Heart left ventricle (tissue), 16 donors: ENCODE results near the gene FMR1. TPM values are rescaled to one million over a fixed set of nuclear protein-coding genes. Genes with fewer than 3 reads are reported as not detected.

Experiments used
- ATAC-seq, 4 donors: fragments of 200-7000 bp; cut with Tn5 transposase; one replicate each; pipeline ENCODE4 v1.9.1; 2020 to 2022; ENCODE audit warnings: moderate library complexity in 4 of 4, mild to moderate bottlenecking in 3 of 4, moderate number of reproducible peaks in 1 of 4
- DNase-seq, 5 donors: peaks; one replicate each; pipeline ENCODE4 v3.0.0-alpha.2; 2020
- H3K27ac ChIP-seq, 12 donors: fragments of 200-600 bp; sonication (generic) in 4 of 12; one replicate each; pipeline versions ENCODE4 v1.5.0 to v1.8.0; 2016 to 2022; ENCODE audit warnings: mild to moderate bottlenecking in 2 of 12
- H3K27me3 ChIP-seq, 9 donors: fragments of 200-600 bp; sonication (generic) in 2 of 9; one replicate each; pipeline versions ENCODE4 v1.5.1 to v1.8.0; 2016 to 2022; ENCODE audit warnings: mild to moderate bottlenecking in 3 of 9
- H3K36me3 ChIP-seq, 9 donors: fragments of 200-600 bp; sonication (generic) in 2 of 9; one replicate each; pipeline versions ENCODE4 v1.5.0 to v1.8.0; 2018 to 2022; ENCODE audit warnings: mild to moderate bottlenecking in 2 of 9
- H3K4me1 ChIP-seq, 12 donors: fragments of 200-600 bp; sonication (generic) in 4 of 12; one replicate each; pipeline versions ENCODE4 v1.5.0 to v1.8.0; 2016 to 2022; ENCODE audit warnings: mild to moderate bottlenecking in 3 of 12
- H3K4me3 ChIP-seq, 12 donors: fragments of 200-600 bp; sonication (generic) in 4 of 12; one replicate each; pipeline versions ENCODE4 v1.5.0 to v1.8.0; 2017 to 2022; ENCODE audit warnings: mild to moderate bottlenecking in 9 of 12, moderate library complexity in 4 of 12
- H3K9me3 ChIP-seq, 12 donors: fragments of 200-600 bp; sonication (generic) in 4 of 12; one replicate each; pipeline versions ENCODE4 v1.5.0 to v1.8.0; 2016 to 2022; ENCODE audit warnings: mild to moderate bottlenecking in 1 of 12
- CTCF ChIP-seq, 12 donors: fragments of 200-600 bp; sonication (generic) in 4 of 12; IDR thresholded peaks; one replicate each; pipeline versions ENCODE4 v1.5.0 to v1.8.0; 2018 to 2022; ENCODE audit warnings: antibody characterized with exemption in 12 of 12, mild to moderate bottlenecking in 5 of 12
- POLR2A ChIP-seq, 2 donors: fragments of 450-650 bp; IDR thresholded peaks; one replicate each; pipeline ENCODE4 v1.6.1; 2017; ENCODE audit warnings: antibody characterized with exemption in 2 of 2, mild to moderate bottlenecking in 2 of 2, moderate library complexity in 2 of 2
- WGBS, 4 donors: extraction: QIAGEN DNeasy Blood & Tissue Kit in 2 of 4; methylation state at CpG; one replicate each; pipeline versions ENCODE4 v1.1.5 to v1.1.7; 2013 to 2018; 5-methylcytosine and 5-hydroxymethylcytosine counted together
- intact Hi-C, 10 donors: fragments of 100-400 bp; cut with DNase I; formaldehyde crosslinking; loops; one replicate each; pipeline versions ENCODE4 v1.11.1 to v1.14.2; 2022
- polyA plus RNA-seq, 2 donors: library from polyadenylated mRNA; stranded (reverse); fragments of 200-250 nt; gene quantifications; one replicate each; pipeline ENCODE4 v1.2.3, GENCODE V29; 2013
- total RNA-seq, 9 donors: library from RNA; depleted of rRNA in 2 of 9; stranded (reverse); fragments of >200 nt in 2 of 9; fragmentation: NEBNext Ultra II Directional in 3 of 9; extraction: Animal tissue kit (Norgen Biotek cat#: 25700) in 3 of 9; gene quantifications; one replicate each; pipeline versions ENCODE4 v1.1.0 to v1.2.4, GENCODE V29; 2016 to 2023
- donor health status: ischemic (EF 13 %, LVEDD 7.1; RV severe dilation, severe dysfunction).
- donor health status: healthy with polysubstance abuse.
- donor health status: DM: no; HTN: yes; CAD: no.
- donor health status: DM: no; HTN: no; CAD: no.
- donor health status: ischemic (EF 25% LVEDD 6.9; RV normal size, moderate dysfunction).
- donor health status: ischemic (EF 25% LVEDD 5.7; RV mildly dilated, moderate dysfunction).
- donor health status: healthy.
- donor health status: DM: yes; HTN: yes; CAD: no.
- donor health status: ischemic (EF 35%, LVEDD 5.7; RV mildly dilated, moderate dysfunction).
- donor health status: nonischemic (EF 11% LVEDD 7.7; RV severe dilation, severe dysfunction).
- donor health status: DM: yes; HTN: yes; CAD: no.
- donor health status: PGD.
- donor health status: ischemic (EF 29% LVEDD 5.4; RV normal size, mild dysfunction).
- donor health status: nonischemic (EF 23%, LVEDD 6.1; RV moderate dilation, normal function).

The FMR1 gene
- total and polyA plus RNA-seq, 11 donors = 14.4 to 35.7 (median 22.4) TPM

GRCh38 chrX:147877726-147878125 lies 34.0 kb upstream of the FMR1 start:
- intact Hi-C loops = no loop called here
- H3K4me3 ChIP-seq = no peak overlapping the region
- no peak overlapping the region for H3K27ac ChIP-seq
- H3K27me3 ChIP-seq = no peaks in the 10 kb centered on the region
- WGBS, 4 donors = 59 to 83% (median 74%) methylated on average over 5 of the region's 5 CpGs
- ATAC-seq = no peak
- TF ChIP-seq CTCF (IDR thresholded peaks at IDR 0.05) (no peak), POLR2A (IDR thresholded peaks at IDR 0.05) (no peak)
- no peak for DNase-seq
- H3K4me1 ChIP-seq = no peaks in the 10 kb centered on the region
- peaks cover 0 to 3% (median 0%) of the 10 kb centered on the region in 12 donors for H3K9me3 ChIP-seq
- H3K36me3 ChIP-seq = no peaks in the 10 kb centered on the region

- intact Hi-C loops = no loop called here
- TF ChIP-seq POLR2A (IDR thresholded peaks at IDR 0.05) (no peak), CTCF (IDR thresholded peaks at IDR 0.05) (no peak)
Observed at GRCh38 chrX:147884958-147885357, 26.8 kb upstream of the FMR1 start.

GRCh38 chrX:147890756-147891155 lies 21.0 kb upstream of the FMR1 start:
- Histone ChIP-seq H3K36me3 (no peaks in the 10 kb centered on the region), H3K27me3 (no peaks in the 10 kb centered on the region), H3K4me3 (no peak overlapping the region), H3K27ac (no peak overlapping the region), H3K4me1 (no peaks in the 10 kb centered on the region), H3K9me3 (peaks cover 0 to 5% (median 0%) of the 10 kb centered on the region in 12 donors)
- WGBS, 4 donors = 43 to 64% (median 54%) methylated on average over 1 of the region's 1 CpG
- no peak for TF ChIP-seq CTCF (IDR thresholded peaks at IDR 0.05)
- no peak for TF ChIP-seq POLR2A (IDR thresholded peaks at IDR 0.05)
- ATAC-seq (no peak), DNase-seq (no peak)
- intact Hi-C loops = no loop called here

More at GRCh38 chrX:147884958-147885357, 26.8 kb upstream of the FMR1 start:
- WGBS, 4 donors = 21 to 41% (median 30%) methylated on average over 2 of the region's 2 CpGs
- DNase-seq (no peak), ATAC-seq (no peak)
- Histone ChIP-seq H3K4me1 (no peaks in the 10 kb centered on the region), H3K36me3 (no peaks in the 10 kb centered on the region), H3K27me3 (no peaks in the 10 kb centered on the region), H3K27ac (no peak overlapping the region), H3K4me3 (no peak overlapping the region), H3K9me3 (peaks cover 0 to 5% (median 0%) of the 10 kb centered on the region in 12 donors)

GRCh38 chrX:147891896-147892295 lies 19.8 kb upstream of the FMR1 start:
- no peak for TF ChIP-seq CTCF (IDR thresholded peaks at IDR 0.05)
- TF ChIP-seq POLR2A (IDR thresholded peaks at IDR 0.05) = no peak
- Histone ChIP-seq H3K4me1 (no peaks in the 10 kb centered on the region), H3K27ac (no peak overlapping the region), H3K27me3 (no peaks in the 10 kb centered on the region), H3K36me3 (no peaks in the 10 kb centered on the region), H3K4me3 (no peak overlapping the region), H3K9me3 (peaks cover 0 to 5% (median 0%) of the 10 kb centered on the region in 12 donors)
- intact Hi-C loops = no loop called here
- ATAC-seq (no peak), DNase-seq (no peak)
- WGBS, 4 donors = 64 to 75% (median 69%) methylated on average over 1 of the region's 1 CpG
